Naive thymus-derived CD4-positive, alpha-beta T cell (primary cell): ENCODE measurements around the gene CCDC170. TPM values are rescaled to one million over a fixed set of nuclear protein-coding genes. Genes with fewer than 3 reads are reported as not detected.
"Not testable (repeated sequence)": the region's sequence is repeated elsewhere in the genome, so short reads cannot be mapped to it uniquely, and the experiment has no call there.

Experiments
- ATAC-seq: fragments of 150-1000 bp; cut with Tn5 transposase; 2 replicates; pipeline ENCODE4 v1.10.0; 2021; ENCODE audit warnings: mild to moderate bottlenecking, moderate library complexity
- CTCF ChIA-PET: fragments of 350-600 bp; sonication (Branson Sonifier 250); formaldehyde crosslinking; loops from one replicate; lab custom pipeline; 2021; ENCODE audit warnings: antibody characterized with exemption; lab: Charles Lee
- POLR2A ChIA-PET: fragments of 350-600 bp; sonication (Branson Sonifier 250); formaldehyde crosslinking; loops from one replicate; lab custom pipeline; 2021; ENCODE audit warnings: antibody characterized with exemption, inconsistent platforms; lab: Charles Lee
- DNase-seq, 9 donors: peaks; one replicate each; pipeline versions ENCODE4 v3.0.0 to v3.0.0-alpha.2; 2020 to 2022; ENCODE audit warnings: mixed read lengths in 1 of 9
- H3K27ac ChIP-seq: one replicate; pipeline ENCODE4 v1.7.0; 2013; ENCODE audit warnings: mild to moderate bottlenecking, low read depth, low read length, moderate library complexity
- H3K27me3 ChIP-seq, 2 donors: one replicate each; pipeline ENCODE4 v1.7.0; 2013; ENCODE audit warnings: low read length in 2 of 2, mild to moderate bottlenecking in 2 of 2, moderate library complexity in 2 of 2; ENCODE audit not compliant: control insufficient read depth in 2 of 2, insufficient read depth in 2 of 2
- H3K36me3 ChIP-seq, 3 experiments: 1 replicate in 2 of 3; 2 replicates in 1 of 3; pipeline ENCODE4 v1.7.0; 2013; ENCODE audit warnings: low read length in 3 of 3, mild to moderate bottlenecking in 3 of 3, moderate library complexity in 1 of 3; ENCODE audit not compliant: insufficient read depth in 3 of 3, control insufficient read depth in 2 of 3
- H3K4me1 ChIP-seq, 2 donors: one replicate each; pipeline ENCODE4 v1.7.0; 2013; ENCODE audit warnings: low read length in 2 of 2, mild to moderate bottlenecking in 2 of 2, moderate library complexity in 1 of 2; ENCODE audit not compliant: control insufficient read depth in 2 of 2, insufficient read depth in 2 of 2
- H3K4me3 ChIP-seq: 2 replicates; pipeline ENCODE4 v1.7.0; 2013; ENCODE audit warnings: mild to moderate bottlenecking, low read length
- H3K9me3 ChIP-seq, 3 experiments: 1 replicate in 2 of 3; 2 replicates in 1 of 3; pipeline ENCODE4 v1.7.0; 2013; ENCODE audit warnings: low read length in 3 of 3; ENCODE audit not compliant: control insufficient read depth in 2 of 3
- H3K27ac Mint-ChIP-seq, 9 donors: one replicate each; pipeline ENCODE4 v1.8.0; 2020 to 2022; ENCODE audit warnings: mixed read lengths in 9 of 9, mild to moderate bottlenecking in 8 of 9, moderate library complexity in 5 of 9, inconsistent platforms in 2 of 9
- H3K27me3 Mint-ChIP-seq, 5 donors: one replicate each; pipeline ENCODE4 v1.8.0; 2021 to 2022; ENCODE audit warnings: mixed read lengths in 5 of 5, mild to moderate bottlenecking in 1 of 5
- H3K36me3 Mint-ChIP-seq, 5 donors: one replicate each; pipeline ENCODE4 v1.8.0; 2020 to 2022; ENCODE audit warnings: mixed read lengths in 5 of 5, mild to moderate bottlenecking in 3 of 5, inconsistent platforms in 1 of 5
- H3K4me1 Mint-ChIP-seq, 7 donors: one replicate each; pipeline ENCODE4 v1.8.0; 2020 to 2022; ENCODE audit warnings: mixed read lengths in 7 of 7, mild to moderate bottlenecking in 3 of 7, inconsistent platforms in 1 of 7
- H3K4me3 Mint-ChIP-seq, 10 donors: one replicate each; pipeline ENCODE4 v1.8.0; 2020 to 2022; ENCODE audit warnings: mild to moderate bottlenecking in 10 of 10, mixed read lengths in 10 of 10, moderate library complexity in 6 of 10, inconsistent platforms in 2 of 10
- H3K9me3 Mint-ChIP-seq, 11 donors: one replicate each; pipeline ENCODE4 v1.8.0; 2020 to 2022; ENCODE audit warnings: mixed read lengths in 11 of 11, mild to moderate bottlenecking in 4 of 11, inconsistent platforms in 1 of 11, moderate library complexity in 1 of 11
- intact Hi-C, 2 donors: fragments of 100-400 bp; cut with micrococcal nuclease; formaldehyde crosslinking; loops; one replicate each; pipeline ENCODE4 v1.15.1; 2023
- polyA plus RNA-seq, 2 donors: library from polyadenylated mRNA; unstranded; fragments of 300-500 nt; fragmentation: Illumina TruSeq; gene quantifications; one replicate each; pipeline ENCODE4 v1.2.3, GENCODE V29; 2021
- total RNA-seq, 6 experiments: library from RNA in 5 of 6; stranded (reverse) in 5 of 6; gene quantifications; 1 replicate in 5 of 6; 2 replicates in 1 of 6; pipeline ENCODE4 v1.2.3 and lab custom pipeline; 2021 to 2026

Gene CCDC170
- total and polyA plus RNA-seq, 7 experiments from 2014 or later = 0.56 TPM; not detected in 5

DNA sequence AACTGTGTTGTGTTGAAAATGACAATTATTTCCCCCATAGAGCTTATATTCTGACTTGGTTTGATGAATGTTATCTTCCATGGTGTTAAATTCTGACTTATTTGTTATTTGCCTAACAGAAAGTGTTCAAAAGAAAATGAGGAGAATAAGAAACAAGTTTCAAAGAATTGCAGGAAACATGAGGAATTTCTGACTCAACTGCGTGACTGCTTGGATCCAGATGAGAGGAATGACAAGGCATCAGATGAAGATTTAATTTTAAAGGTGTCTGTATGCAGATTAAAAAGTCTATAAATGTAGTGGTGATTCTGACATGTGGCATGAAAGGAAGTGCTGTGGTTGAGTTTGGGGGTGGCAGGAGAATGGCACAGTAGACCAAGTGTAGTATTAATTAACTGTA, 50.6 kb downstream of the CCDC170 start:
- no peaks in the 10 kb centered on the region for H3K27me3 ChIP-seq
- intact Hi-C loops = no loop called here
- Mint-ChIP-seq H3K36me3 (peaks cover 0 to 13% (median 4%) of the 10 kb centered on the region in 5 donors), H3K4me3 (no peak overlapping the region), H3K27ac (no peak overlapping the region), H3K4me1 (no peaks in the 10 kb centered on the region), H3K9me3 (peaks cover 7 to 18% (median 13%) of the 10 kb centered on the region in 11 donors), H3K27me3 (peaks cover 0 to 20% (median 13%) of the 10 kb centered on the region in 5 donors)
- POLR2A ChIA-PET = no interaction called here
- H3K36me3 ChIP-seq = no peaks in the 10 kb centered on the region
- CTCF ChIA-PET = no interaction called here
- no peak overlapping the region for H3K4me3 ChIP-seq
- peaks cover 0 to 12% (median 0%) of the 10 kb centered on the region in 3 experiments for H3K9me3 ChIP-seq
- DNase-seq (no peak), ATAC-seq (no peak)
- H3K27ac ChIP-seq = no peak overlapping the region
- no peaks in the 10 kb centered on the region for H3K4me1 ChIP-seq

GRCh38 chr6:151544884-151545283, 51.1 kb downstream of the CCDC170 start:
- H3K4me3 ChIP-seq, H3K4me3 Mint-ChIP-seq, H3K4me1 Mint-ChIP-seq, H3K36me3 ChIP-seq, ATAC-seq, H3K27ac Mint-ChIP-seq, H3K36me3 Mint-ChIP-seq, DNase-seq, H3K27ac ChIP-seq, H3K27me3 ChIP-seq, CTCF ChIA-PET, intact Hi-C loops, POLR2A ChIA-PET, H3K4me1 ChIP-seq: not testable (repeated sequence)
- Mint-ChIP-seq H3K9me3 (peaks cover 3 to 17% (median 9%) of the 10 kb centered on the region in 11 donors), H3K27me3 (peaks cover 0 to 20% (median 13%) of the 10 kb centered on the region in 5 donors)
- peaks cover 0 to 11% (median 0%) of the 10 kb centered on the region in 3 experiments for H3K9me3 ChIP-seq

GRCh38 chr6:151546941-151547659, 53.3 kb downstream of the CCDC170 start:
- ATAC-seq (no peak), DNase-seq (no peak)
- Histone ChIP-seq H3K36me3 (no peaks in the 10 kb centered on the region), H3K4me3 (no peak overlapping the region), H3K27ac (no peak overlapping the region), H3K27me3 (no peaks in the 10 kb centered on the region), H3K4me1 (no peaks in the 10 kb centered on the region), H3K9me3 (no peaks in the 10 kb centered on the region)
- Mint-ChIP-seq H3K4me1 (peaks cover 0 to 3% (median 0%) of the 10 kb centered on the region in 7 donors), H3K4me3 (no peak overlapping the region), H3K9me3 (peaks cover 0 to 17% (median 5%) of the 10 kb centered on the region in 11 donors), H3K36me3 (peaks cover 0 to 5% (median 0%) of the 10 kb centered on the region in 5 donors), H3K27ac (no peak overlapping the region), H3K27me3 (peaks cover 0 to 20% (median 10%) of the 10 kb centered on the region in 5 donors)
- ChIA-PET CTCF (no interaction called here), POLR2A (no interaction called here)
- intact Hi-C loops = no loop called here

DNA sequence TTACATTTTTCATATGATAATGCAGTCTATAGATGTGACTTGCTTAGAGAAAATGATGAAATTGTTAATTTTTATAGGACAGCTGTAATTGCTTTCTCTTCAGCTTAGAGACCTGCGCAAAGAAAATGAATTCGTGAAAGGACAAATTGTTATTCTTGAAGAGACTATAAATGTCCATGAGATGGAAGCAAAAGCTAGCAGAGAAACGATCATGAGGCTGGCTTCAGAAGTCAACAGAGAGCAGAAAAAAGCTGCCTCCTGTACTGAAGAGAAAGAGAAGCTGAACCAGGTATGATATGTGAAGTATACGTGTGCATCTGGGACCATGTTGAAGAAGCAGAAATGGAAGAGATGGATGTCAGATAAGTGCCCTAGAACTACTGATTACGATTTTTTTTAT, 54.4 kb downstream of the CCDC170 start:
- no peak for DNase-seq
- no peaks in the 10 kb centered on the region for H3K9me3 ChIP-seq
- Mint-ChIP-seq H3K27ac (no peak overlapping the region), H3K36me3 (peaks cover 0 to 5% (median 0%) of the 10 kb centered on the region in 5 donors), H3K4me3 (no peak overlapping the region), H3K4me1 (peaks cover 0 to 3% (median 0%) of the 10 kb centered on the region in 7 donors), H3K27me3 (peaks cover 0 to 20% (median 10%) of the 10 kb centered on the region in 5 donors), H3K9me3 (peaks cover 0 to 20% (median 5%) of the 10 kb centered on the region in 11 donors)
- H3K4me1 ChIP-seq = no peaks in the 10 kb centered on the region
- no peaks in the 10 kb centered on the region for H3K27me3 ChIP-seq
- intact Hi-C loops = no loop called here
- no peak overlapping the region for H3K27ac ChIP-seq
- no peak for ATAC-seq
- H3K4me3 ChIP-seq = no peak overlapping the region
- ChIA-PET POLR2A (no interaction called here), CTCF (no interaction called here)
- no peaks in the 10 kb centered on the region for H3K36me3 ChIP-seq

- no peak overlapping the region for H3K27ac Mint-ChIP-seq
- no peaks in the 10 kb centered on the region for H3K27me3 ChIP-seq
- DNase-seq (no peak), ATAC-seq (no peak)
- intact Hi-C loops = no loop called here
- H3K9me3 ChIP-seq = no peaks in the 10 kb centered on the region
- H3K4me3 ChIP-seq = no peak overlapping the region
- H3K36me3 Mint-ChIP-seq = peaks cover 0 to 5% (median 0%) of the 10 kb centered on the region in 5 donors
- H3K27me3 Mint-ChIP-seq = peaks cover 0 to 16% (median 7%) of the 10 kb centered on the region in 5 donors
- no peaks in the 10 kb centered on the region for H3K4me1 ChIP-seq
- ChIA-PET CTCF (no interaction called here), POLR2A (no interaction called here)
- no peak overlapping the region for H3K27ac ChIP-seq
- no peaks in the 10 kb centered on the region for H3K36me3 ChIP-seq
- no peak overlapping the region for H3K4me3 Mint-ChIP-seq
- H3K9me3 Mint-ChIP-seq = peaks cover 0 to 20% (median 4%) of the 10 kb centered on the region in 11 donors
- peaks cover 0 to 3% (median 0%) of the 10 kb centered on the region in 7 donors for H3K4me1 Mint-ChIP-seq
Observed at GRCh38 chr6:151549790-151550189, 56.0 kb downstream of the CCDC170 start.

DNA sequence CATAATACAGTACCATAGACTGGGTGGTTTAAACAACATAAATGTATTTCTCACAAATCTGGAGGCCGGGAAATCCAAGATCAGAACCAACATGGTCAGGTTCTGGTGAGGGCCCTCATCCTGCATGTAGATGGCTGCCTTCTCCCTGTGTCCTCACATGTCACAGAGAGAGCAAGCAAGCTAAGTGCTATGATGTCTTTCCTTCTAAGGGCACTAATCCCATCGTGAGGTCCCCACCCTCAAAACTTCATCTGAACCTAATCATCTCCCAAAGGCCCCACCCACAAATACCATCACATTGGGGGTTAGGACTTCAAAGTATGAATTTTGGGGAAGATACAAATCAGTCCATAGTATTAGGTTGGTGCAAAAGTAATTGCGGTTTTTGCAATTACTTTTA, 56.8 kb downstream of the CCDC170 start:
- POLR2A ChIA-PET = no interaction called here
- CTCF ChIA-PET = no interaction called here
- intact Hi-C loops = no loop called here

More for the DNA sequence above, 56.8 kb downstream of the CCDC170 start:
- Histone ChIP-seq H3K27me3 (no peaks in the 10 kb centered on the region), H3K27ac (no peak overlapping the region), H3K4me3 (no peak overlapping the region), H3K9me3 (no peaks in the 10 kb centered on the region), H3K4me1 (no peaks in the 10 kb centered on the region), H3K36me3 (no peaks in the 10 kb centered on the region)
- DNase-seq = no peak
- peaks cover 0 to 3% (median 0%) of the 10 kb centered on the region in 7 donors for H3K4me1 Mint-ChIP-seq
- no peak overlapping the region for H3K27ac Mint-ChIP-seq
- ATAC-seq = no peak
- no peak overlapping the region for H3K4me3 Mint-ChIP-seq
- H3K9me3 Mint-ChIP-seq = peaks cover 0 to 20% (median 4%) of the 10 kb centered on the region in 11 donors
- H3K36me3 Mint-ChIP-seq = peaks cover 0 to 5% (median 0%) of the 10 kb centered on the region in 5 donors
- peaks cover 0 to 16% (median 7%) of the 10 kb centered on the region in 5 donors for H3K27me3 Mint-ChIP-seq
